Fibroblast of upper back skin (primary cell): Measurements from ENCODE around the gene ZNF407.

Experiments
- DNase-seq: peaks from one replicate; pipeline ENCODE4 v3.0.0-alpha.2; 2013

Gene ZNF407

DNA sequence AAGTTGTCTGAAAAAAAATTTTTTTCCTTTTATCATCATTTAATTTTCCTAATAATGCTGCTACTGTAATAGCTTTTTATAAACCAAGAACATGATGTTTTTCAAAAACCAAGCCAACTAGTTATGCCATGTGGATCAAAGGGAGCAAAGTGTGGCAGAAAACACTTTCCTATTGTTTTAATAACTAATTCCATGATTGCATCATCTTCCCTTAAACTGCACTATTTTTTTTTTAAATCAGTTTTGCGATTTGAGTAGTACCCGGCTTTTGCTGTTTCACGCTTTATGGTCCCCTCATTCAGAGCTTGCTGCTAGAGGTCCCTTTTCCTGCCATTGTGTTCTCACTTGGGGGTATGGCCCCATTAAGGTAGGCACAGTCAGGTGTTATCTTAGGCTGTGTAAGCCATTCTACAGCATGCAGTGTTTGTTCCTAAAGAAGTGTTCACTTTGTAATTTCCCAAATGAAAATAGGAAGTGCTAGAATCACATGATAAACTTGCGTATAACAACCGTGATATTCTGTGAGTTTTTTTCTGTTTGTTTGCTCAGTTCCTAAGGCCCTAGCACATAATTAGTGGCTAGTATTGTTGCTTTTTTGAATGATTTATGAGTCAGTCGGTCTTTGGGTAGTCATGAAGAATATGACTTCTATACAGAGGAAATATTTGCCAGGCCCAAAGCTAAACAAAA lies 385.4 kb downstream of the ZNF407 start:
- no peak for DNase-seq

DNA sequence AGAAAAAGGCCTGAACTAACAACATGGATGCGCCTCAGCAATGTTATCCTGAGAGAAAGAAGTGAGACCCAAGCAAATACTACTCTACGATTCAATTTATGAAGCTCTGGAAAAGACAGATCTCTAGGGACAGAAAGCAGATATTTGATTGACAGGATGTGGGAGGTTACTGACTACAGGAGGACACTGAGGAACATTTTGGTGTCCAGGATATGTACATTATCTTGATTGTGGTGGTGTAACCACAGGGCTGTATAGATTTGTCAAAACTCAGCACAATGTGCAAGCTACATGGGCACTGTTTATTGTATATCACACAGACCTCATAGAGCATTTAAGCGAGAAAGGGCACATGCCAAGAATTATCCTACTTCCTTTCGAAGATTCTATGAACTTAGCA lies 391.5 kb downstream of the ZNF407 start:
- no peak for DNase-seq

DNA sequence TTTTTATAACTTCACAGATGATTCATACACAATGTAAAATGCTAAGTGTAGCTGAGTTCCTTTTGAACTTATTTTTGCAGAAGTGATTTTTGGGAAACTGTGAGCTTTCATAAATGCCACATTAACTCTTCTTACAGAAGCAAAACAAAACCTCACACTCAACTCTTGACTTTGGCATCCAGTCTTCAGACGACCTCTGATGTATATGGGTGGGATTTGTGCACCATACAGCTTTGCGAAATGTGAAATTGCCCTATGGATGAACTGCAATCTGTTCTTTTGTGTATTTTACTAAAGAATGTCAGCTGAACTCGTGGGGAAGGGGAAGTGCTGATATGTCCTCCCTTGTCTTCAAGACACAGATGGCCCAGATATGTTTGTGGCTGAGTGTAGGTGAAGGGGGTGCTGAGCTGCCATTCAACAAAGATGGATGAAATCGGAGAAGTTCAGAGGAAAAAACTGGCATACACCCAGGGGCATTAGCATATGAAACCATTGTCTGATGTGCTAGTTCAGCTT lies 393.0 kb downstream of the ZNF407 start:
- DNase-seq: peak; percentile 39

DNA sequence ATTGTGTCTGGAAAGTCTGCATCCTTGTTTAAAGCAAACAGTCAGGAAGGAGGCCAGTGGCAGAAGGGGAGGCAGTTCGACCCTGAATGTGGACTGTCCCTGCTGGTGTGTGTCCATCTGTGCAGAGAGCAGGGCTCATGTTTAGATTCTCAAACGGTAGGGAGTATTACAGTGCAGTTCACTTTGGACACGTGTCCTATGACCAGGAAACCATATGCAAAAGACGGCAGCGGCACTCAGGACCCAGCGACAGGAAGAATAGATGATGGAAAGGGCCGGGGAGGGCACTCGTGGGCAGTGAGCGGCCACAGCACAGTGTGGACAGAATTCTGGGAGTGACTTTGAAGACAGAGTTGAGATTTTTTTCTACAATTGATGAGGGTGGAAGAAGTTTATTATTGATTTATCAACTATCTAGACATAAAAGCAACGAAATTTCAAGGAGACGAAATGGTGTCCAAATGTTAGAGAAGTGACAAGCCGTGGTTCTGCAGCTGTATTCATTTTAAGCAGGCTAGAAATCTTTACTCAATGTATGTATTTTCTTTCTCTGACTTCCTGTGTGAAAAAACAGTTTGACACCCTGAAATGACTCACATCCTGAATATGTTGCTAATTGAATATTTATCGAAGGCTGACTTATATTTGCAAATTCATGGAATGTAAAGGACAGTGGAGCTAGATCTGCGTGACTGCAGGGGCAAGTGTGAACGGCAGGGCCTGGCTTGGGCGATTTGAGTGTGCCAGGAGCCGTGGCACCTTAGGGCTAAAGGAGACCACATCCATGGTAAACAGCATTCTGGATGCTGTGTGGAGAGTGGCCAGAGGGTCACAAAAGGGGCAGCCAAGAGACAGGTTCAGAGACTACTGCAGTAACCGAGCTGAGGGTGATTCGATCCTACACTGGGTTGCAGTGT lies 397.1 kb downstream of the ZNF407 start:
- DNase-seq: peak; percentile 52

DNA sequence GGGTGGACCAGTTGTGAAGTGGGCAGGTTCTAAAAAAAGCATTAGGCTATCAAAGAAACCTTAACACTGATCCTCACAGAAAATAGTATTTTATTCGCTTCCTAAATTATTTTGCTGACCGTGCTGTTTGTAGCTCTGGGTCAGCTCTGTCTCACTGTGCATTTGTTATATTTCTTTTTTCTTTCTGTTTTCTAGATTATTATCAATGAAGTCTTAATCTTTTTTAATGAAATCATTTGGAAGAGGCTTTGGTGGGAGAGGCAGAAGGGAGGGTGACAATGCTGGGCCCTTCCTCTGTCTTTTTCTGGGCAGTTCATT lies 397.7 kb downstream of the ZNF407 start:
- DNase-seq: no peak

DNA sequence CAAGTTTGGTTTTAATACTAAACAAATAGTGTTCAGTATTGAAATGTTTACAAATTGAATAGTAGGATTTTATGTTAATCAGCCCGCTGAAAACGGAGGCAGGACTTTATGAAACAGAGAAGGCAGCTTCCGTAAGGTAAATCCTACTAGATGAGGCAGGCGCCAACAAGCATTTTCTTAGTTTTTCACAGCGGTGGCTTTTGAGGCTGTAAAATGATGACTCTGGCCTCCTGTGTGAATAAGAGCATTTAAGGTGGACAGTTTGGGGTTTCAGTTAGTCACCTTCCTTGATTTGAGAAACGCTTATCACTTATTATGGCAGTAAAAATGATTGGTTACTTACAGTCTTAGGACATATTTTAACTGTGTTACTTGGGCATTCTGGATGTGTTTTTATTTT lies 398.4 kb downstream of the ZNF407 start:
- DNase-seq: no peak

DNA sequence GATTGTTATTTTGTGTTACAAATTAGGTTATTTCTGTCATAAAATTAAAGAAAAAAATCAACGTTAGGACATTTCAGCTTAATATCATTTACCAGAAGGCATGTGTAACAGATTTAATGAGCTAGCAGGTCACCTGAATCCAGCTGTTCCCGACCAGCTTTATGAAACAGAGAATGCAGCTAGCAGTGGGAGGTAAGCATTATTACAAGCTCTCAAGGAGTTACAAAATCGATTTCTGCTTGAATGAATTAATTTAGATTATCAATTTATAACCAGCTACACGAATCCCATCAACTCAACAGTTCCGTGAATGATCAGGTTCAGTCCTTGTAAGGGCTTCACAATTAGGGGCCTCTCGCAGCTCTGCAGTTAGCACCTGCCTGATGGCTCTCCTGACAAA lies 399.3 kb downstream of the ZNF407 start:
- DNase-seq: no peak

DNA sequence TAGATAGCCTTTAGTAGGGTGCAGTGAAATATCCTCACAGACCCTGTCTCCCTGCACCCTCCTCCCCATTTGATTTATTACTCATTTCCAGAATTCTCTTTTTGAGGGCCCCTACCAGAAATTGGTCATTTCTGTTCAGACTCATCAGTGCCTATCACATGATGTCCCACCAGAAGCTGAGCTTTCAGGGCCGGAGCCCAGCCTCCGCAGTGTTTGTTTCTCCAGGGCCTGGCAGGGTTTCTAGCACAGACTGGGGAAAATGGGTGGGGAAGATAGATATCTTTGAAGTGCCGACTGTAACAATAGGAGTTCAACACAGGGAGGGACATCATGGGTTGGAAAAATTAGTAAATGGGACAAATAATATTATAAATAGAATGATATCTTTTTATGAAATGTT lies 403.2 kb downstream of the ZNF407 start:
- DNase-seq: no peak

DNA sequence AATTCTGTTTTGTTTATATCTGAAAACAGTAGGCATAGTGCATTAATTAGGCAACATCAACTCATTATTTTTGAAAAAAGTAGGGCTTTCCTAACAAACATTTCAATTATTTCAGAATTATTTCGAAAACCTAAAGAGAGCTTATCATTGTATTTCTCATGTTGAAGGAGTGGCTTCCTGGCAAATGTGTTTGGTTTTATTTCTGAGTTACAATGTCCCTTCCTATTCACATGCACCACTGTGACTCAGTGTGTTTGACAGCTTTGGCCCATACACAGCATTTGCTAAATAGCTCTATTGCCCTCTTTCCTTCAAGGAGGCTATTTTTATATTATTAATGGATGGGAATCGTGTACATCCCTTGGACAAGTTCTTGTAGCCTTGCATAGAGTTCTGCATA lies 405.4 kb downstream of the ZNF407 start:
- DNase-seq: no peak

DNA sequence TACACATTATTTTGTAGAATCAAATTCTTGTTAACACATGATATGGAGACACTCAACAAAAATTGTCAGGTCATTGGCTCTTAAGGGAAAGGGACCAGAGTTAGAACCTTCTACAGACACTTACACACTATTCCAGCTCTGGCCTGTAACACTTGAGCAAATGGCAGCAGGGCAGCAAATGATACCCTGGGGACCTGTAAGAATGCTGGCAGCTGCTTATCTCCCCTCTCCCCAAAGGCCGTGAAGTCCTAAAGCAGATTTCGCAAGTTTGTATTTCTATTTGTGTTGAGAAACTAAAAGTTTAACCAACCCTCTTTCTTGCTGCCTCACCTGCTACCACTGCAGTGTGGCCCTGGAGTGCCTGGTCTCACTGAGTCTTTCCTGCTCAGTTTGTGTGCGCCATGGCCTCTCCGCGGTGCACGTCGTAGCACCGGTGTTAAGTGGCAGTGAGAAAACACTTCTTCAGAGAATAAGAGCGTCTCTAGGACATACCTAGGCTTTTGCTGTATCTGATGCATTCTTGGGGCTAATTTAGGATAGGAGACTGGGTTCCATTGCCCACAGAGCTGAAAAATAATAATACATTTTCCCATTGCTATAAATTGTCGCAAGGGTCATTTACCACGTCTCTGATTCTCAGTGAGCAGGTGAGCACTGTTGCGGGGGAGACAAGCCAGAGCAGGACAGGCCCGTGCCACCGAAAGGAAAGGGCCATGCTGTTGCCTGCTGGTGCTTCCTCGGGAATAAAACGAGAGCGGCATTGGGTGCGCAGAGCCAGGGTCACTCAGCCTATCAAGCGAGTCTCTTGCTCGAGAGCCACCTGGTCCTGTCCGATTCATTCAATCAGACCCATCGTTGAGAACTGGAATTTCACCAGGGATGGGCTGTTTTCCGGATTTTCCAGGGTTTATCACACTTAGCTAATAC lies 406.4 kb downstream of the ZNF407 start:
- no peak for DNase-seq

DNA sequence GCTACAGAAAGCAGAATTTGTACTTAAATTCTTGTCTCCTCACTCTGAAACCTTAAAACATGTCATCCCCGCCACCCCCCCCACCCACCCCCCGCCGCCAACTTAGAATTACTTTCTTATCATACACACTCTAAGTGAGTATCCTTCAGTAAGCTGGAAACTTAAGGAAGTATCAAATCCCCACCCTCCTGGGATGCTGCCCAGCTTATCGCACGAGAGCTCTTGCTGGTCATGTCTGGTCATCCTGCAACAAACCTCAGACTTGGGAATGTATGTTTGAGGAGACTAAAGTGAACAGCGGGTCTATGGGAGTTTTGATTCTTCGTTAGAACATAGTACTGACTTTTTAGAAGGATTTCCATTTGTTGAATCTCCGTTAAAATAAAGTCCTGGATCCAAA lies 408.0 kb downstream of the ZNF407 start:
- DNase-seq: peak; percentile 34

DNA sequence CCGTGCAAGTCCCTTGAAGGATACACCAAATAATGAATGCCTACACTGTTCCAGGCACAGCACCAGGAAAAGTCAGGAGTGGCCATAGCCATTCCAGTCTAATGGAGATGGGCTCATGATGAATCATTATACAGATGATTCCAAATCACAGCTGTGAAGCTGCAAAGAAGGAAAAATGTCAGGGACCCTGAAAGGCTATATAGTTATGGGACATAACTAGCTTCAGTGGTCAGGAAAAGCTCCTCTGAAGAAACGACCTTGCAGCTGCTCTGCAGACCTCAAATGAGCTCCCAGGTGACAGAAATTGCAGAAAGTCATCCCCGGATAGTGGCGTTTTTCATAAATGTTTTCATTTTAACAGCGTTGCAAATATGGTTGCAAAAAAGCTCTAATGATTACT lies 410.5 kb downstream of the ZNF407 start:
- no peak for DNase-seq

DNA sequence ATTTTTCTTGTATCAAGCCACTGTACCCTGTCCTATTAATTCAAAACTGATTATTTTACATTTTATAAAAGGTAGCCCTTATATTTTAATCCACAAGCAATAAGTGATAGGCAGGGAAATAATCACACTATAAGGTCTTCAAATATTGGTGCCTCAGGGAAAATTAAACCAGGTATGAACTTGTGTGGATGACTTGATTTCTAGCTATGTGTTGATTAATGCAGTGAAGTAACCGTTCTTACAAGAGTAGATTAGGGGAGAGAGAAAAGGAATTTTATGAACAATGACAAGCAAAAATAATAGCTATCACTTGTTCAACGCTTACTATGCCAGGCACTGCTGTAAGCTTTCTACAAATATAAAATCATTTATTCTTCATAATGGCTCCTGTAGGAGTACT lies 411.6 kb downstream of the ZNF407 start:
- DNase-seq: no peak

DNA sequence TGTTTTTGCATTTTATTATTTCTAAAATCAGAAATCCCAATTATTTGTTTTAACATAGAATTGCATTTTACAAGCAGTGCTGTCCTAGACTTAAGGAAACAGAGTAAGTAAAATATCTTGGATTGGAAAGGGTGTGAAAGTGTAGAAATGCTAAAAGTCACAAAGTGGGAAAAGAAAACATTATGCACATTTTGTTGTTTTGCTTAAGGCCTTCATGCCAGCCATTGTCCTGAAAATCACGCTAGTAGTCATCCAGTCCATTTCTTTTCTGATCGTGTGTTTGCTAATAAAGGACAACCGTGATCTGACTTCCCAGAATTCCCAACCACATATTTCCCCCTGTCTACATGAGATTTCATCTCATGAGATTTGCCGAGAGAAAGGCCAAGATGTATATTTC lies 412.2 kb downstream of the ZNF407 start:
- no peak for DNase-seq

DNA sequence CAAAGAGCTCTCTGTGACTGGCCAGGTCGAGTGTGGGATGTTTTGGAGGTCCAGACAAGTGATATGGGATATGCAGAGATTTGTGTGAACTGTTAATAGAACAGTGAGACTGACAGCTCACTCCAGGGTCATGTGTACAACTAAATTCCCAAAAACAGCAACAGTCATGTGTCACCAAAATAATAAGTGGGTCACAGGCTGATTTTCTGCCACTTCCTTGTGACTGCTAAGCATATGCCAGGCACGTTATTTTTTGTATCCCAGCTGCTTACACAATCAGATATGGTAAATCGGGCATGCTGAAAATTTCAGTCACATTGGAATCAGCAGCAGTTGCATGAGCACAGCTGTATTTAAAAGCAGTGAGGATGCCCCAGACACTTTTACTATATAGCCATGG lies 412.6 kb downstream of the ZNF407 start:
- DNase-seq: no peak

DNA sequence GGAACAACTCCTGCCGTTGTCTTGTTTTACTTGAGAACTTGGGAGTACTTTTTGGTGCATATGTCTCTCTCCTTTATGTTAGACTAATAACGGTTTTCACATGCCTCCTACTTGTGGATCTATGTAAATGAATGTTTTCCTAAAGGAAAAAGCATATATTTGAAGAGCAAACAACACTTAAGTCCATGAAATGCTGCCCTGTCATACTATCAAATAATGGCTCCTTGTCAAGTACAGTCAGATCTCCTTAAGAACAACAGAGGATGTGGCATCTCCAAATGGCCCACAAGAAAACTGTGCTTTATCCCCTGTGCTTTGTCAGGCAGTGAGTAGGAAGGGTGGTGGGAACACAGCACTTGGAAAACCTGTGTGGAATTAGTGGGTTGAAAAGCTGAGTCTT lies 413.0 kb downstream of the ZNF407 start:
- no peak for DNase-seq

DNA sequence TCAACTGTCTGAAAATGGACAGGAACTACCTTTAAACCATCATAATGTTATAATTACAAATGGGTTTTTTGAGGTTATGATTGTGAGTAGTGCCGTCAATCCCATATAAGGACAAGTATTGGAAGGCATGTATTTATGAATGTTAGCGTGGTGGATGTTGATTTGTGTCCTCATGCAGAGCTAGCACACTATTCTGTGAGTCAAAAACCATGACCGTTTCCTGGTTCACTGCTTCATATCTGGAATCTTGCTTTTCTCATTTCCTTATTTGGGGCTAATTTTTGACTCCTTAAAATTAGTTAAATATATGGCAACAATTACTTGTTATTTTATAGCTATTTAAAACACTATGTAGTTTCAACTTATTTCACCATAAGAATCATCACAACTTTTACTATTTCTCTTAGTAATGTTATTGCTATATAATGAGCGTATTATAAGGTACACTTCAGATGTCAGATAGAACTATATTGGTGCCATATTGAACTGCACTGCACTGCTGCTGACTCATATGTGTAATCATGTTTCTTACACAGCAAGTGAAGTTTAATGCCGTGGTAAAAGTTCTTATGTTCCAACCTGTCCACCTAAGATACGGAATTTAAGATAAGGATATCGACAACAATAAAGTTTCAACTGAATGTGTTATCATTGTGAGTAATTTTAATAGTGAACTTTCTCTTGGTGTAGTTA lies 418.5 kb downstream of the ZNF407 start:
- DNase-seq: peak; percentile 11

DNA sequence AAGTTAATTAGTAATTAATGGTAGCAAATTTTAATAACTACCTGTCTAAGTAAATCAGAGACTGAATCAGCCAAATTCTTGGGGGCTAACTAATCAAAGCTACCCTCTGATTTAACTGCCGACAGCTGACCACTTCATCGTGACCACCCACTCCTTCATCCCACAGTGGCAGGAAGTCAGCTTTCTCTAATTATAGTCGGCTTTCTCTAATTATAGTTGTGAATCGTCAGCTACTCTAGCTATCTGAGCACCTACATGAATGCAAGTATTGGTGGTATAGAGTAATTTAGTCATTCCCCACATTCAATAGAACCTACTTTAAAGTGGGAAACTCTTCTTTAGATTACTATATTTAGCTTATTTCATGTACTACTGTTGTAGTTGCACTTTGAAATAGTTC lies 425.8 kb downstream of the ZNF407 start:
- DNase-seq: no peak

DNA sequence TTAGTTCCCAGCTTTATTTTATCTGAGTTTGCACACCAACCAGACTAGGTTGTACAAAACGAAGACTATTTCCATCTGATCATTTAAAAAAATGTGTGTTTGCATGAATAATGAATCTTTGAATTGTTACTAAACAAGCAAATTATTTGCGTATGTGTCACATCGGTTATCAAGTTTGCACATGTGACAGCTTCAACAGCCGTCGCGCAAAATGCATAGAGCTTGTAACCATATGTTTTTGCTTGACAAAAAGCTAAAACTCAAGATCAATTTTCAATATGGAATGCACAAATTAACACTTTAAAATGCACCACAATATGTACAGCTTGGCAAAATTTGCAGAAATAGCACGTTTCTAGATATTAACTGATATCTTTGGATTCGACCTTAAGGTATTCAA lies 427.2 kb downstream of the ZNF407 start:
- DNase-seq: no peak

DNA sequence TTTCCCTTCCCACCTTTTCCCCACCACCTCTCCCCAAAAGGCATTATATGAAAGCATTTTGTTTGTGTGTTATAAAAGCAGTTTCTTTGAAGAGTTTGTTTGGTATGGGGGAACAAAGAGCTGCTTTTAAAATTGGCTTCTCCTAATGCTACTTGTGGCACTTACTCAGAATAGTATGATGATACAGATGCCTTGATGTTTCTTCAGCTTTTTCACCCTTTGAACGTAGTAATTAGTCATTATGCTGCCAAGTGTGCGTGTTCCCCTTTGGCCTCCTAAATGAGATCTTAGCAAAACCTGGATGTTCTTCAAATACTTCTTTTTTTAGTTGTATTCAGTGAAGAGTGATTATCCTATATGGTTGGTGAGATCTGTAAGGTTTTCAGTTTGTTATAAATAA lies 427.9 kb downstream of the ZNF407 start:
- no peak for DNase-seq

DNA sequence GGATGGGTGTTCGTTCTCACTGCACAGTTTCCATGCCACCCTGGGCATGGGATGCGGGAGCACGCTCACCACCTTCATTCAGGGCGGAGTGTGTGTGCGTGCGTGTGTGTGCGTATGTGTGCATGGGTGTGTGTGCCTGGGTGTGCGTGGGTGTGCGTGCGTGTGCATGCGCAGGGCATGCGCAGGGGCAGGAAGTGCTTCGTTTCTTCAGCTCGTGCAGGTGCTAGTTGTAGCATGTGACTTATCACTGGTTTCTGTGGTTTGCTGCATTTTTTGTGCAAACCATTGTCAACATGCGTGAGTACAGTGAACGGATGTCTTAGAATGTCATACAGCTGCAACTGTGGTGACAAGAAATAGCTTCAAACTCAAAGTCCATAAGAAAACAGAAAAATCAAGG lies 431.8 kb downstream of the ZNF407 start:
- no peak for DNase-seq

DNA sequence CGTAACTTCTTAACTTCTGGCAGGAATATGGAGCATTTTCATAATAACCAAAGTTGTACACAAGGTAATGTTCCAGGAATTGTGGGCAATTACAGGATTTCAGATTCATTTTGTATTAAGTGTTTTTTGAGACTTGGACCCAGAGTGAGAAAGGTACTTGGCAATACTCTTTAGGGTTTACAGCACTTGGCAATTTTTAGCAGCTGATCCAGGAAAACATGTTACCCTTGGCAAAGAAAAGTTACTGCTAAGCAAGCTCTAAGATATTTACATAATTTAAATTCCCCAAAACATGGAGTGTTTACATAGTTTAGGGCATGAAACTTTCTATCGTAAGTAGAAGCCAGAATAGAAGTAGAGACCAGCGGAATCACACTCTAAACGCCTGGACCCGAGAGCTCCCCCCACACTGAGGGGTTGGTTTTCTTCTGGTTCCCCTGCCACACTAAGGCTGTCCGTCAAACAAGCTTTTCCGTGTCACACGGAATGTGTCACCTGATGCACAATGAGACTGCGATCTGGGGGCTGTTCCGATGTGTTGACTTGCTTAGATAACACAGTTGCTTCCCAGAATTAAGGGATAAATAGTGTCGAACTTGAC lies 434.1 kb downstream of the ZNF407 start:
- DNase-seq: no peak
